Panc1 (cell line): ENCODE measurements around the gene FCHSD1. TPM values are rescaled to one million over a fixed set of nuclear protein-coding genes. Genes with fewer than 3 reads are reported as not detected.

Experiments used
- ATAC-seq: fragments of 200-7000 bp; cut with Tn5 transposase; 2 replicates; pipeline ENCODE4 v1.9.1; 2020; ENCODE audit warnings: mild to moderate bottlenecking, moderate library complexity
- BruUV-seq: library from RNA; stranded (reverse); fragments of 400-500 nt; replicated peaks from 2 replicates; lab custom pipeline; 2021; lab: Mats Ljungman, UMichigan
- CTCF ChIA-PET: fragments of 300-600 bp; sonication (Branson Sonifier 250); formaldehyde crosslinking; loops from one replicate; lab custom pipeline; 2022; ENCODE audit warnings: antibody characterized with exemption; lab: Charles Lee
- POLR2A ChIA-PET: fragments of 300-600 bp; sonication (Branson Sonifier 250); formaldehyde crosslinking; loops from one replicate; lab custom pipeline; 2022; ENCODE audit warnings: antibody characterized with exemption; lab: Charles Lee
- DNase-seq: peaks from one replicate; pipeline ENCODE4 v3.0.0-alpha.2; 2010; ENCODE audit warnings: low read depth, low spot score
- H3K27ac ChIP-seq: 2 replicates; pipeline ENCODE4 v1.5.1; 2011; ENCODE audit warnings: mild to moderate bottlenecking, low read length, inconsistent platforms
- H3K27me3 ChIP-seq: fragments of 200-500 bp; sonication (Bioruptor generic); 2 replicates; pipeline ENCODE4 v1.6.0; 2014; ENCODE audit warnings: low read length, inconsistent platforms; ENCODE audit not compliant: control insufficient read depth, insufficient read depth
- H3K36me3 ChIP-seq: fragments of 200-500 bp; sonication (Bioruptor generic); 2 replicates; pipeline ENCODE4 v1.5.1; 2014; ENCODE audit warnings: inconsistent platforms, mild to moderate bottlenecking, low read length, moderate library complexity; ENCODE audit not compliant: control insufficient read depth, insufficient read depth
- H3K4me1 ChIP-seq: 2 replicates; pipeline ENCODE4 v1.5.1; 2011; ENCODE audit warnings: inconsistent platforms, mild to moderate bottlenecking, low read length, moderate library complexity; ENCODE audit not compliant: control insufficient read depth, insufficient read depth
- H3K4me3 ChIP-seq, 2 experiments: 2 replicates each; pipeline ENCODE4 v1.5.1; 2011 to 2012; ENCODE audit warnings: low read depth in 2 of 2, low read length in 2 of 2, mild to moderate bottlenecking in 2 of 2, inconsistent platforms in 1 of 2, moderate library complexity in 1 of 2
- H3K9me3 ChIP-seq: fragments of 200-500 bp; sonication (Bioruptor generic); 2 replicates; pipeline ENCODE4 v1.5.1; 2014; ENCODE audit warnings: low read depth, mild to moderate bottlenecking, inconsistent platforms, low read length, moderate library complexity; ENCODE audit not compliant: control insufficient read depth, insufficient read depth
- CTCF ChIP-seq: fragments of 450-650 bp; IDR thresholded peaks from 2 replicates; pipeline ENCODE4 v1.5.1; 2017; ENCODE audit warnings: mild to moderate bottlenecking
- POLR2AphosphoS5 ChIP-seq: IDR thresholded peaks from 2 replicates; pipeline ENCODE4 v1.6.1; 2012; ENCODE audit warnings: mild to moderate bottlenecking, low read depth, low read length, moderate library complexity
- REST ChIP-seq, 2 experiments: IDR thresholded peaks; 2 replicates each; pipeline ENCODE4 v1.6.1; 2011 to 2012; ENCODE audit warnings: low read depth in 2 of 2, control low read depth in 1 of 2, low read length in 1 of 2, mild to moderate bottlenecking in 1 of 2, moderate library complexity in 1 of 2; ENCODE audit not compliant: insufficient read depth in 1 of 2
- SIN3A ChIP-seq: IDR thresholded peaks from 2 replicates; pipeline ENCODE4 v1.6.1; 2012; ENCODE audit warnings: low read depth, mild to moderate bottlenecking, low read length, moderate library complexity, borderline replicate concordance; ENCODE audit not compliant: insufficient read depth
- TCF7L2 ChIP-seq: IDR thresholded peaks from 2 replicates; pipeline ENCODE4 v1.6.1; 2011; ENCODE audit warnings: mild to moderate bottlenecking, low read depth, low read length, inconsistent platforms
- in situ Hi-C: cut with HindIII; loops from 2 replicates; pipeline ENCODE4 v1.10.0; 2016; ENCODE audit warnings: low sequenced_read_pairs, low pct_unique_long_range_greater_than_20kb
- intact Hi-C: fragments of 100-400 bp; cut with micrococcal nuclease; formaldehyde crosslinking; loops from one replicate; pipeline ENCODE4 v1.10.0; 2022; ENCODE audit not compliant: unreplicated experiment
- total RNA-seq: library from RNA; stranded (reverse); gene quantifications from one replicate; pipeline ENCODE4 v1.2.1, GENCODE V29; 2021; ENCODE audit not compliant: unreplicated experiment

Gene FCHSD1
- total RNA-seq, 1 experiment from 2014 or later = 32.8 TPM

GRCh38 chr5:141680178-141680577, 29.0 kb upstream of the FCHSD1 start:
- CTCF ChIA-PET = no interaction called here
- Histone ChIP-seq H3K36me3 (no peaks in the 10 kb centered on the region), H3K4me1 (peaks cover 8% of the 10 kb centered on the region), H3K27me3 (no peaks in the 10 kb centered on the region), H3K27ac (no peak overlapping the region), H3K4me3 (no peak overlapping the region), H3K9me3 (no peaks in the 10 kb centered on the region)
- BruUV-seq = no TSS peak
- in situ Hi-C loops (no loop called here), intact Hi-C loops (no loop called here)
- ATAC-seq = no peak
- POLR2A ChIA-PET = no interaction called here
- no peak for DNase-seq
- TF ChIP-seq REST (IDR thresholded peaks at IDR 0.05; ENCODE audit: insufficient read depth in 1 of 2, low read depth in 2 of 2, low read length in 1 of 2) = no peak
- no peak for TF ChIP-seq POLR2AphosphoS5
- TF ChIP-seq SIN3A = no peak
- no peak for TF ChIP-seq TCF7L2
- no peak for TF ChIP-seq CTCF

- no peak for DNase-seq
- POLR2A ChIA-PET = no interaction called here
Observed at GRCh38 chr5:141677415-141677814, 26.2 kb upstream of the FCHSD1 start.

More at GRCh38 chr5:141677415-141677814, 26.2 kb upstream of the FCHSD1 start:
- no TSS peak for BruUV-seq
- CTCF ChIA-PET = interaction anchor here (0.5 kb wide), 1 partner anchor 299 kb away, joined by 3 read pairs; no protein-coding TSS in a partner anchor
- no peaks in the 10 kb centered on the region for H3K27me3 ChIP-seq
- H3K4me1 ChIP-seq = peaks cover 8% of the 10 kb centered on the region
- H3K36me3 ChIP-seq = no peaks in the 10 kb centered on the region
- H3K4me3 ChIP-seq = no peak overlapping the region
- TF ChIP-seq CTCF (no peak), SIN3A (no peak), TCF7L2 (no peak), POLR2AphosphoS5 (no peak)
- no peaks in the 10 kb centered on the region for H3K9me3 ChIP-seq
- ATAC-seq = no peak
- in situ Hi-C loops (no loop called here), intact Hi-C loops (no loop called here)
- H3K27ac ChIP-seq = no peak overlapping the region
